MCF 10A (cell line): ENCODE measurements around the gene NR2F2. TPM values are rescaled to one million over a fixed set of nuclear protein-coding genes. Genes with fewer than 3 reads are reported as not detected.

Experiments used
- BruUV-seq: library from RNA; stranded (reverse); fragments of 400-500 nt; replicated peaks from 2 replicates; lab custom pipeline; 2021; lab: Mats Ljungman, UMichigan
- CTCF ChIA-PET: fragments of 300-600 bp; sonication (Branson Sonifier 250); formaldehyde crosslinking; extraction: SDS; loops from one replicate; lab custom pipeline; 2021; ENCODE audit warnings: antibody characterized with exemption, inconsistent platforms; lab: Yijun Ruan, JAX
- POLR2A ChIA-PET: fragments of 300-600, 350-650 bp; sonication (Branson Sonifier 250); formaldehyde crosslinking; extraction: SDS; loops from one replicate; lab custom pipeline; 2020; ENCODE audit warnings: antibody characterized with exemption, inconsistent platforms; lab: Yijun Ruan, JAX
- DNase-seq: peaks from one replicate; pipeline ENCODE4 v3.0.0-alpha.2; 2018; ENCODE audit not compliant: unreplicated experiment
- H3K27ac Mint-ChIP-seq: one replicate; pipeline ENCODE4 v1.8.0; 2022; ENCODE audit warnings: mild to moderate bottlenecking, low read depth, mixed read lengths; ENCODE audit not compliant: unreplicated experiment
- H3K27me3 Mint-ChIP-seq: one replicate; pipeline ENCODE4 v1.8.0; 2022; ENCODE audit warnings: mixed read lengths; ENCODE audit not compliant: insufficient read depth, unreplicated experiment
- H3K36me3 Mint-ChIP-seq: one replicate; pipeline ENCODE4 v1.8.0; 2022; ENCODE audit warnings: mild to moderate bottlenecking, moderate library complexity, mixed read lengths; ENCODE audit not compliant: insufficient read depth, unreplicated experiment
- H3K4me1 Mint-ChIP-seq: one replicate; pipeline ENCODE4 v1.8.0; 2022; ENCODE audit warnings: mixed read lengths; ENCODE audit not compliant: insufficient read depth, unreplicated experiment
- H3K4me3 Mint-ChIP-seq: one replicate; pipeline ENCODE4 v1.8.0; 2022; ENCODE audit warnings: mild to moderate bottlenecking, moderate library complexity, mixed read lengths; ENCODE audit not compliant: unreplicated experiment
- H3K9me3 Mint-ChIP-seq: one replicate; pipeline ENCODE4 v1.8.0; 2022; ENCODE audit warnings: mixed read lengths; ENCODE audit not compliant: unreplicated experiment
- intact Hi-C: fragments of 100-400 bp; cut with micrococcal nuclease; formaldehyde crosslinking; loops from 2 replicates; pipeline ENCODE4 v1.14.1; 2022
- total RNA-seq: library from RNA; stranded (reverse); gene quantifications from 2 replicates; pipeline ENCODE4 v1.2.3, GENCODE V29; 2022
- TF ChIP-seq, protein P1 (sequence below): fragments of 200-600 bp; IDR thresholded peaks from one replicate; pipeline ENCODE4 v1.8.0; 2022; ENCODE audit warnings: antibody characterized with exemption, mild to moderate bottlenecking; ENCODE audit not compliant: unreplicated experiment

NR2F2 gene
- total RNA-seq, 1 experiment from 2014 or later, result 10.9 TPM

DNA sequence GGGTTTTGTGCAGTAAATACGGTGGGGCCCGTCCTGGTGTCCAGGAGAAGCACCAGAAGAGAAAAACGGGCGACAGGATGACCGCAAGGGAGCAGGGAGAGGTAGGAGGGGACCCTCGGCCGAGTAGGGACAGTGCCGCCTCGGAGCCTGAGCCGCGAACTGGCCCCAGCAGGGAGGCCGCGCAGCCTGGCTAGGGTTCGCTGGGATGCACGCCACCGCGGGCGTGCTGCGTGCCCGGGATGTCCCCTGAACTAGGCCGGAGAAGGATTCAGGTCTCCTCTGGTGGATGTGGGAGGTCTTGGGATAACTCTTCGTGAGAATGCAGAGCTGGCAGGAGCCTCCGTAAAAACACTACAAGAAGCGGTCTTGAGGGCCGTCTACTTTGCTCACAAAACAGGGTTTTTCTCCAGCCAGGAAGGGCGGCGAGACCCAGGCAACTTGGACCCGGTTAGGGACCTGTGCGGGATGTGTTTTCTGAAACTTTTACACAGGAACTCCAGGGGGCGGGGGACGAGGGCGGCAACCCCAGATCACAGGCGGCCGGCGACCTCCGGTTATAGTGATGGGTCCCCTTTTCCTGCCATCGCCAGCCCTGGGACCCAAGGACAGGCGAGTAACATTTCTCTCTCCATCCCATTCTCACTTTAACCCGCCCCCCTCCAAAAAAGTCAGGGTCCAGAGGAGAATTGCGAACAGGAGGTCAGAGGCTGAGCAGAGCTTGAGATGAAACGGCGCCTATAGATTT is 35.5 kb downstream of the NR2F2 start:
- CTCF ChIA-PET, result no interaction called here
- no peak overlapping the region for H3K4me3 Mint-ChIP-seq

DNA sequence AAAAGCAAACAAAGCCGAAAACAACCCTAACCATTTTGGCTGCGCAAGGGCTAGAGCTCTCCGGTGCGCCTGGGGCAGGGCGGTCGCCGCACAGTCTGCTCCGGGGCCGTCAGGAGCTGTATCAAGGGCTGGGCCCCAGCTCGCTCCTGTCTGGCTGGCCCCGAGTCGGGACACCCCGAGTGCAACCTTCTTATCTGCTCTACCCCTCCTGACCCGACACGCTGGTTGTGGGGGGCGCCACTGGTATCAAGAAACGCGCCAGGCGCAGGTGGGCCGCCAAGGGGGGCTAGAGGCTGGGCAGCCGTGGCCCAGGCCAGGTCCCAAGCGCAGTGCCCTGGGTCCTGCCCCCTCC is 36.0 kb downstream of the NR2F2 start:
- Mint-ChIP-seq H3K27ac (no peak overlapping the region), H3K9me3 (no peaks in the 10 kb centered on the region), H3K4me3 (no peak overlapping the region), H3K36me3 (peaks cover 6% of the 10 kb centered on the region), H3K4me1 (no peaks in the 10 kb centered on the region), H3K27me3 (peaks cover 7% of the 10 kb centered on the region)
- ChIA-PET CTCF (no interaction called here), POLR2A (no interaction called here)
- TF ChIP-seq, protein P1, sequence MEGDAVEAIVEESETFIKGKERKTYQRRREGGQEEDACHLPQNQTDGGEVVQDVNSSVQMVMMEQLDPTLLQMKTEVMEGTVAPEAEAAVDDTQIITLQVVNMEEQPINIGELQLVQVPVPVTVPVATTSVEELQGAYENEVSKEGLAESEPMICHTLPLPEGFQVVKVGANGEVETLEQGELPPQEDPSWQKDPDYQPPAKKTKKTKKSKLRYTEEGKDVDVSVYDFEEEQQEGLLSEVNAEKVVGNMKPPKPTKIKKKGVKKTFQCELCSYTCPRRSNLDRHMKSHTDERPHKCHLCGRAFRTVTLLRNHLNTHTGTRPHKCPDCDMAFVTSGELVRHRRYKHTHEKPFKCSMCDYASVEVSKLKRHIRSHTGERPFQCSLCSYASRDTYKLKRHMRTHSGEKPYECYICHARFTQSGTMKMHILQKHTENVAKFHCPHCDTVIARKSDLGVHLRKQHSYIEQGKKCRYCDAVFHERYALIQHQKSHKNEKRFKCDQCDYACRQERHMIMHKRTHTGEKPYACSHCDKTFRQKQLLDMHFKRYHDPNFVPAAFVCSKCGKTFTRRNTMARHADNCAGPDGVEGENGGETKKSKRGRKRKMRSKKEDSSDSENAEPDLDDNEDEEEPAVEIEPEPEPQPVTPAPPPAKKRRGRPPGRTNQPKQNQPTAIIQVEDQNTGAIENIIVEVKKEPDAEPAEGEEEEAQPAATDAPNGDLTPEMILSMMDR, result no peak
- intact Hi-C loops, result no loop called here
- BruUV-seq, result no TSS peak
- no peak for DNase-seq

More for the DNA sequence above, 35.5 kb downstream of the NR2F2 start:
- Mint-ChIP-seq H3K9me3 (no peaks in the 10 kb centered on the region), H3K4me1 (no peaks in the 10 kb centered on the region), H3K27me3 (peaks cover 7% of the 10 kb centered on the region), H3K27ac (no peak overlapping the region), H3K36me3 (peaks cover 6% of the 10 kb centered on the region)
- BruUV-seq, result no TSS peak
- TF ChIP-seq, protein P1, result no peak
- DNase-seq, result no peak
- intact Hi-C loops, result no loop called here
- POLR2A ChIA-PET, result no interaction called here

DNA sequence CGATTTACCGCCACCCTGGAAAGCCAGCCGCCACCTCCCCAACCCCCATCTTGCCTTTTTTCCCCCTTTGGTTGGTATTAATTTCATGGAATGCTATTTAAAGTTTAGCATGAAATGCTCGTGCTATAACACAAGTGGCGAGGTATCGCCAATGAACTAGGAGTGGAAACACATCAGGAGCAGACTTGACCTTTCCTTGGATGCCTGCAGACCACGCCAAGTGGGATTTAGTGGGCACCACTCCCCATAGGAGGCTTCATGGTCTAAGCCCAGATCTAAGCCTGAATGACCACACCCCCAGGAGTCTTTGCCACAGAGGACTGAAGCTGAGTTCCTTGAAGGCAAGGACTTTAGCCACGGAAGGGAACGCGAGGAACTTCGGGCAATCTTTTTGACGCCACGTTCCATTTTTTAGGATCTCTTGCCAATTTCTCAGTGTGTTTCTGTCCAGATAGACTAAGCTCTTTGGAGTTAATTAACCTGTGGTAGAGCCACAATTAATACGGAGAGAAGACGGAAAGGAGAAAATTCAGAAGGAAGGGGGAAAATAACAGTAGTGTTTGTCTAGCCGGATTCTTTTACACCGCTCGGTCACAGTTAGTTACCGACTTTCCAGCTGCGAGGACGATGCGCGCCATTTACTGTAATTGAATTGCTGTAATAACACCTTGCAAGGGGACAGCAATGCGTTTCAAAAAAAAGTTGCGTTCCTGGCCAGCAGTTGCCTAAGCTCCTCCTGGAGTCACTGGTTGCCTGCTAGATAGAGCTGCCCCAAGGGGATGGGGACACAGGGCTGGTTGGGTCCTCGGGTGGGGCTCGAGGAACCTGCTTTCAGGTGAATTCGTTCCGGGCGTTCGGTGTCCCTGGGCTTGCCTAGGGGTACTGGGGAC is 37.1 kb downstream of the NR2F2 start:
- TF ChIP-seq, protein P1, result no peak
- DNase-seq, result no peak
- Mint-ChIP-seq H3K9me3 (no peaks in the 10 kb centered on the region), H3K36me3 (peaks cover 6% of the 10 kb centered on the region), H3K4me3 (no peak overlapping the region), H3K4me1 (no peaks in the 10 kb centered on the region), H3K27ac (no peak overlapping the region), H3K27me3 (peaks cover 7% of the 10 kb centered on the region)
- ChIA-PET CTCF (interaction anchor here (1.0 kb wide), 1 partner anchor 13 kb away, joined by 3 read pairs; no protein-coding TSS in a partner anchor), POLR2A (no interaction called here)
- BruUV-seq, result no TSS peak
- intact Hi-C loops, result no loop called here

DNA sequence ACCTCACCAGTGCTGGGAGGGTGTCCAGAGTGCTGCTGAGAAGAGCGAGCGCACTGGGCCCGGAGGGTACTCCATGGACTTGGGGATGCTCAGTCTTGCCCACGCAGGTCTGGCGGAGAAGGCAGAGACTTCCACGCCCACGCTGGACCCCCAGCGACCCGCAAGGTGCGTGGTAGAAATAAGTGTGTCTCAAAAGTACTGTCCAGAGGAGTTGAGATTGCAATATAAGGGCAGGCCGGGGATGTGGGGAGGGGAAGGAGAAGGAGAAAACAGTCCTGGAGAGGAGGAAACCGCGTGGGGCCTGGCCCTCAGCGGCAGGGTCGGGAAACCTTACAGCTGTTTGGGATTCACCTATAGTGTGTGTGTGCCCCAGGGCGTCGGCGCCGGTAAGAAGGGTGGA is 38.9 kb downstream of the NR2F2 start:
- CTCF ChIA-PET, result interaction anchor here (0.6 to 1.1 kb wide), 2 partner anchors 11 to 1065 kb away, joined by 3 read pairs; no protein-coding TSS in a partner anchor
- POLR2A ChIA-PET, result interaction anchor here (1.1 kb wide), 1 partner anchor 196 kb away, joined by 3 read pairs; no protein-coding TSS in a partner anchor
- no peak for DNase-seq
- no TSS peak for BruUV-seq
- Mint-ChIP-seq H3K27me3 (peaks cover 7% of the 10 kb centered on the region), H3K4me3 (no peak overlapping the region), H3K9me3 (no peaks in the 10 kb centered on the region), H3K4me1 (no peaks in the 10 kb centered on the region), H3K36me3 (peaks cover 6% of the 10 kb centered on the region), H3K27ac (no peak overlapping the region)
- TF ChIP-seq, protein P1, result no peak
- intact Hi-C loops, result no loop called here
